Smooth muscle cell (in vitro differentiated cells): Measurements from ENCODE around the gene MRPL53. TPM values are rescaled to one million over a fixed set of nuclear protein-coding genes. Genes with fewer than 3 reads are reported as not detected.

ENCODE experiments used
- DNase-seq: peaks from one replicate; lab custom pipeline; 2025; ENCODE audit not compliant: unreplicated experiment; lab: John Stamatoyannopoulos, UW
- H2AFZ ChIP-seq: fragments of 200-600 bp; sonication (generic); 2 replicates; pipeline ENCODE4 v1.6.0; 2016; ENCODE audit warnings: antibody characterized with exemption, low read depth, mild to moderate bottlenecking
- H3F3A ChIP-seq: fragments of 200-600 bp; sonication (generic); 2 replicates; pipeline ENCODE4 v1.6.0; 2017; ENCODE audit warnings: antibody characterized with exemption, low read depth
- H3K27ac ChIP-seq: fragments of 200-600 bp; sonication (generic); 2 replicates; pipeline ENCODE4 v1.5.1; 2016; ENCODE audit warnings: low read depth, mild to moderate bottlenecking
- H3K27me3 ChIP-seq: fragments of 200-600 bp; sonication (generic); 2 replicates; pipeline ENCODE4 v1.6.1; 2016; ENCODE audit warnings: low read depth, mild to moderate bottlenecking
- H3K36me3 ChIP-seq: fragments of 200-600 bp; sonication (generic); 2 replicates; pipeline ENCODE4 v1.5.1; 2016; ENCODE audit warnings: low read depth
- H3K4me1 ChIP-seq: fragments of 200-600 bp; sonication (generic); 2 replicates; pipeline ENCODE4 v1.5.1; 2016; ENCODE audit warnings: low read depth
- H3K4me2 ChIP-seq: fragments of 200-600 bp; sonication (generic); 2 replicates; pipeline ENCODE4 v1.6.0; 2016; ENCODE audit warnings: mild to moderate bottlenecking
- H3K4me3 ChIP-seq: fragments of 200-600 bp; sonication (generic); 2 replicates; pipeline ENCODE4 v1.5.1; 2016; ENCODE audit warnings: mild to moderate bottlenecking
- H3K79me2 ChIP-seq: fragments of 200-600 bp; sonication (generic); 2 replicates; pipeline ENCODE4 v1.6.0; 2016; ENCODE audit warnings: low read depth, mild to moderate bottlenecking
- H3K9ac ChIP-seq: fragments of 200-600 bp; sonication (generic); 2 replicates; pipeline ENCODE4 v1.6.0; 2016; ENCODE audit warnings: low read depth
- H3K9me3 ChIP-seq: fragments of 200-600 bp; sonication (generic); replicated peaks from 2 replicates; pipeline ENCODE4 v1.5.1; 2016; ENCODE audit warnings: low read depth
- H4K20me1 ChIP-seq: fragments of 200-600 bp; sonication (generic); 2 replicates; pipeline ENCODE4 v1.6.0; 2016; ENCODE audit warnings: low read depth
- CTCF ChIP-seq: fragments of 200-600 bp; sonication (generic); IDR thresholded peaks from 2 replicates; pipeline ENCODE4 v1.5.1; 2017; ENCODE audit warnings: borderline replicate concordance, mild to moderate bottlenecking, antibody characterized with exemption; ENCODE audit not compliant: insufficient read depth, poor library complexity, severe bottlenecking
- WGBS: methylation state at CpG from one replicate; pipeline ENCODE4 v1.1.7; 2016; ENCODE audit warnings: low lambda C conversion rate; 5-methylcytosine and 5-hydroxymethylcytosine counted together
- polyA plus RNA-seq: library from polyadenylated mRNA; unstranded; fragments of >200 nt; fragmentation: Nextera tagmentation; extraction: Ambion mirVana; gene quantifications from 2 replicates; pipeline ENCODE4 v1.2.1, GENCODE V29; 2016
- total RNA-seq: library from RNA; depleted of rRNA; stranded (reverse); fragments of >200 nt; gene quantifications from 2 replicates; pipeline ENCODE4 v1.2.3, GENCODE V29; 2014

The MRPL53 gene
- total and polyA plus RNA-seq, 2 experiments from 2014 or later = 12.0 to 76.8 TPM

- no peaks in the 10 kb centered on the region for H4K20me1 ChIP-seq
- H3K4me1 ChIP-seq = peaks cover 21% of the 10 kb centered on the region
- no peak overlapping the region for H3K27ac ChIP-seq
- no peak for DNase-seq
- no peak for TF ChIP-seq CTCF
- no peak overlapping the region for H3K4me2 ChIP-seq
- peaks cover 84% of the 10 kb centered on the region for H3K27me3 ChIP-seq
- H3F3A ChIP-seq = peaks cover 5% of the 10 kb centered on the region
- no peak overlapping the region for H3K4me3 ChIP-seq
- no peaks in the 10 kb centered on the region for H3K79me2 ChIP-seq
- no peaks in the 10 kb centered on the region for H3K36me3 ChIP-seq
- H3K9ac ChIP-seq = no peak overlapping the region
- 11% methylated on average over 20 of the region's 36 CpGs for WGBS
- H3K9me3 ChIP-seq = no peaks in the 10 kb centered on the region
- H2AFZ ChIP-seq = no peak overlapping the region
Measured at GRCh38 chr2:74512744-74513604, 40.5 kb upstream of the MRPL53 start.

GRCh38 chr2:74511104-74511989 lies 38.9 kb upstream of the MRPL53 start:
- peaks cover 5% of the 10 kb centered on the region for H3F3A ChIP-seq
- H3K36me3 ChIP-seq = no peaks in the 10 kb centered on the region
- H3K4me3 ChIP-seq = no peak overlapping the region
- no peaks in the 10 kb centered on the region for H3K9me3 ChIP-seq
- no peak overlapping the region for H3K4me2 ChIP-seq
- peaks cover 26% of the 10 kb centered on the region for H3K4me1 ChIP-seq
- H4K20me1 ChIP-seq = no peaks in the 10 kb centered on the region
- DNase-seq = no peak
- H3K27me3 ChIP-seq = peaks cover 68% of the 10 kb centered on the region
- H3K27ac ChIP-seq = no peak overlapping the region
- TF ChIP-seq CTCF = no peak
- peaks cover 6% of the 10 kb centered on the region for H3K79me2 ChIP-seq
- H3K9ac ChIP-seq = no peak overlapping the region
- WGBS = 70% methylated on average over 11 of the region's 11 CpGs
- H2AFZ ChIP-seq = no peak overlapping the region

- Histone ChIP-seq H3K4me1 (peaks cover 31% of the 10 kb centered on the region), H2AFZ (no peak overlapping the region), H3K9me3 (no peaks in the 10 kb centered on the region), H3K4me2 (no peak overlapping the region), H3F3A (peaks cover 5% of the 10 kb centered on the region), H4K20me1 (peaks cover 4% of the 10 kb centered on the region), H3K27me3 (peaks cover 57% of the 10 kb centered on the region), H3K27ac (no peak overlapping the region), H3K36me3 (no peaks in the 10 kb centered on the region), H3K79me2 (peaks cover 16% of the 10 kb centered on the region), H3K4me3 (no peak overlapping the region), H3K9ac (no peak overlapping the region)
- no peak for TF ChIP-seq CTCF
- WGBS = 95% methylated on average over 4 of the region's 4 CpGs
- no peak for DNase-seq
Measured at GRCh38 chr2:74510272-74510671, 37.8 kb upstream of the MRPL53 start.
